ENCODE measurements around the gene EIF4G1.

DNA sequence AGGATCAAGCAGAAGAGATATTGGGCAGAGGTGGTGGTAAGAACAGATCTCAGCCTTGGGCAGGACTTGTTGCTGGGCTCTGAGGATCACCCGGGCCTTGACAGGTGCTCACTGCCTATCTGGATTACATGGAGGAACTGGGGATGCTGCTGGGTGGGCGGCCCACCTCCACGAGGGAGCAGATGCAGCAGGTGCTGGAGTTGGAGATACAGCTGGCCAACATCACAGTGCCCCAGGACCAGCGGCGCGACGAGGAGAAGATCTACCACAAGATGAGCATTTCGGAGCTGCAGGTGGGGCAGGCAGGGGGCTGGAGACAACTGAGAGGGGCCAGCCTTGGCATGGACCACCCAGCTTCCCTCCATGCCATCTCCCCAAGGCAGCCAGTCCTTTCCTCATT, 30.7 kb upstream of the EIF4G1 start:
- TF ChIP-seq RUNX3 (IDR thresholded peaks at IDR 0.05; ENCODE audit: low read length) (no peak), TAF1 (IDR thresholded peaks at IDR 0.05; ENCODE audit: borderline replicate concordance, low read depth, low read length) (no peak), BRCA1 (IDR thresholded peaks at IDR 0.05; ENCODE audit: low read depth, low read length) (no peak), CBX5 (IDR thresholded peaks at IDR 0.05; ENCODE audit: low read depth) (no peak), RAD21 (IDR thresholded peaks at IDR 0.05; ENCODE audit: insufficient read depth, low read depth, low read length) (no peak), POLR2AphosphoS5 (IDR thresholded peaks at IDR 0.05; ENCODE audit: low read length) (no peak), CEBPZ (IDR thresholded peaks at IDR 0.05; ENCODE audit: low read depth, low read length) (no peak), SUZ12 (IDR thresholded peaks at IDR 0.05; ENCODE audit: unreplicated experiment) (no peak)
